Upper lobe of left lung (tissue), 6 donors: ENCODE measurements around the gene YAE1. TPM values are rescaled to one million over a fixed set of nuclear protein-coding genes. Genes with fewer than 3 reads are reported as not detected.

ENCODE experiments used
- ATAC-seq, 2 donors: fragments of 200-7000 bp; cut with Tn5 transposase; one replicate each; pipeline ENCODE4 v1.9.1; 2022; ENCODE audit warnings: mild to moderate bottlenecking in 2 of 2, moderate library complexity in 2 of 2; ENCODE audit not compliant: low FRiP score in 2 of 2
- DNase-seq, 2 donors: peaks; one replicate each; pipeline ENCODE4 v3.0.0-alpha.2; 2019 to 2020
- H3K27ac ChIP-seq, 4 donors: fragments of 200-600 bp; sonication (generic); one replicate each; pipeline ENCODE4 v1.5.1; 2016 to 2019
- H3K27me3 ChIP-seq, 4 donors: fragments of 200-600 bp; sonication (generic); one replicate each; pipeline ENCODE4 v1.5.1; 2017 to 2019
- H3K36me3 ChIP-seq, 4 donors: fragments of 200-600 bp; sonication (generic); one replicate each; pipeline ENCODE4 v1.5.1; 2016 to 2019
- H3K4me1 ChIP-seq, 4 donors: fragments of 200-600 bp; sonication (generic); one replicate each; pipeline ENCODE4 v1.5.1; 2018 to 2019
- H3K4me3 ChIP-seq, 4 donors: fragments of 200-600 bp; sonication (generic); one replicate each; pipeline ENCODE4 v1.5.1; 2017 to 2019; ENCODE audit warnings: mild to moderate bottlenecking in 2 of 4, moderate library complexity in 1 of 4
- H3K9me3 ChIP-seq, 4 donors: fragments of 200-600 bp; sonication (generic); one replicate each; pipeline ENCODE4 v1.5.1; 2018 to 2019
- CTCF ChIP-seq, 6 experiments: fragments of 450-650 bp in 4 of 6; fragments of 200-600 bp in 2 of 6; sonication (generic) in 2 of 6; IDR thresholded peaks; one replicate each; pipeline ENCODE4 v1.5.1; 2016 to 2019; ENCODE audit warnings: antibody characterized with exemption in 6 of 6
- EP300 ChIP-seq, 4 donors: sonication (generic); formaldehyde crosslinking; IDR thresholded peaks; one replicate each; pipeline ENCODE4 v1.5.1; 2017; ENCODE audit warnings: antibody characterized with exemption in 4 of 4, control low read depth in 2 of 4
- POLR2A ChIP-seq, 4 donors: fragments of 450-650 bp; IDR thresholded peaks; one replicate each; pipeline ENCODE4 v1.5.1; 2016 to 2017; ENCODE audit warnings: antibody characterized with exemption in 4 of 4, mild to moderate bottlenecking in 2 of 4
- POLR2AphosphoS5 ChIP-seq, 2 donors: sonication (generic); formaldehyde crosslinking; IDR thresholded peaks; one replicate each; pipeline ENCODE4 v1.5.1; 2017; ENCODE audit warnings: antibody characterized with exemption in 2 of 2
- WGBS, 2 donors: methylation state at CpG; one replicate each; pipeline ENCODE4 v1.1.5; 2017 to 2018; 5-methylcytosine and 5-hydroxymethylcytosine counted together
- total RNA-seq, 6 donors: library from RNA; depleted of rRNA in 4 of 6; stranded (reverse); fragments of >200 nt in 4 of 6; gene quantifications; one replicate each; pipeline versions ENCODE4 v1.1.0 to v1.2.1, GENCODE V29; 2016 to 2021
- donor health status: DM: no; HTN: no; CAD: no; lungs with moderate emphysema.
- donor health status: DM: no; HTN: yes; CAD: no; lungs with severe emphysema.

YAE1 gene
- total RNA-seq, 6 donors from 2014 or later: 1.00 to 21.0 (median 13.2) TPM

- no peak for TF ChIP-seq EP300 (IDR thresholded peaks at IDR 0.05)
- TF ChIP-seq POLR2A (IDR thresholded peaks at IDR 0.05): no peak
- TF ChIP-seq CTCF (IDR thresholded peaks at IDR 0.05): no peak
- no peak for TF ChIP-seq POLR2AphosphoS5 (IDR thresholded peaks at IDR 0.05)
- 92 to 93% methylated on average over 2 of the region's 2 CpGs for WGBS, 2 donors
- ATAC-seq (no peak), DNase-seq (no peak)
- Histone ChIP-seq H3K27ac (no peak overlapping the region), H3K4me3 (no peak overlapping the region), H3K36me3 (peaks cover 0 to 7% (median 0%) of the 10 kb centered on the region in 4 donors), H3K4me1 (peaks cover 0 to 9% (median under 1%) of the 10 kb centered on the region in 4 donors), H3K27me3 (no peaks in the 10 kb centered on the region), H3K9me3 (no peaks in the 10 kb centered on the region)
Measured at GRCh38 chr7:39583539-39583938, 17.3 kb downstream of the YAE1 start.

- TF ChIP-seq POLR2AphosphoS5 (IDR thresholded peaks at IDR 0.05) (no peak), POLR2A (IDR thresholded peaks at IDR 0.05) (no peak), EP300 (IDR thresholded peaks at IDR 0.05) (no peak), CTCF (IDR thresholded peaks at IDR 0.05) (no peak)
- ATAC-seq (no peak), DNase-seq (no peak)
- no peak overlapping the region for H3K4me3 ChIP-seq
- peaks cover 5 to 18% (median 17%) of the 10 kb centered on the region in 4 donors for H3K4me1 ChIP-seq
- no peak overlapping the region for H3K27ac ChIP-seq
- no peaks in the 10 kb centered on the region for H3K36me3 ChIP-seq
- no peaks in the 10 kb centered on the region for H3K27me3 ChIP-seq
- no peaks in the 10 kb centered on the region for H3K9me3 ChIP-seq
Measured at GRCh38 chr7:39587393-39587792, 21.2 kb downstream of the YAE1 start.

- no peak for TF ChIP-seq EP300 (IDR thresholded peaks at IDR 0.05)
- no peak for TF ChIP-seq POLR2AphosphoS5 (IDR thresholded peaks at IDR 0.05)
- no peak for TF ChIP-seq CTCF (IDR thresholded peaks at IDR 0.05)
- no peak for TF ChIP-seq POLR2A (IDR thresholded peaks at IDR 0.05)
- 29 to 40% methylated on average over 5 of the region's 5 CpGs for whole genome bisulfite sequencing, 2 donors
- Histone ChIP-seq H3K4me3 (no peak overlapping the region), H3K27ac (peak overlapping the region in 3 of 4 donors; percentile 6 to 56 (median 32)), H3K4me1 (peaks cover 5 to 18% (median 17%) of the 10 kb centered on the region in 4 donors), H3K36me3 (no peaks in the 10 kb centered on the region), H3K9me3 (no peaks in the 10 kb centered on the region), H3K27me3 (no peaks in the 10 kb centered on the region)
- DNase-seq: no peak
- ATAC-seq: no peak
Measured at GRCh38 chr7:39588416-39588815, 22.2 kb downstream of the YAE1 start.

DNA sequence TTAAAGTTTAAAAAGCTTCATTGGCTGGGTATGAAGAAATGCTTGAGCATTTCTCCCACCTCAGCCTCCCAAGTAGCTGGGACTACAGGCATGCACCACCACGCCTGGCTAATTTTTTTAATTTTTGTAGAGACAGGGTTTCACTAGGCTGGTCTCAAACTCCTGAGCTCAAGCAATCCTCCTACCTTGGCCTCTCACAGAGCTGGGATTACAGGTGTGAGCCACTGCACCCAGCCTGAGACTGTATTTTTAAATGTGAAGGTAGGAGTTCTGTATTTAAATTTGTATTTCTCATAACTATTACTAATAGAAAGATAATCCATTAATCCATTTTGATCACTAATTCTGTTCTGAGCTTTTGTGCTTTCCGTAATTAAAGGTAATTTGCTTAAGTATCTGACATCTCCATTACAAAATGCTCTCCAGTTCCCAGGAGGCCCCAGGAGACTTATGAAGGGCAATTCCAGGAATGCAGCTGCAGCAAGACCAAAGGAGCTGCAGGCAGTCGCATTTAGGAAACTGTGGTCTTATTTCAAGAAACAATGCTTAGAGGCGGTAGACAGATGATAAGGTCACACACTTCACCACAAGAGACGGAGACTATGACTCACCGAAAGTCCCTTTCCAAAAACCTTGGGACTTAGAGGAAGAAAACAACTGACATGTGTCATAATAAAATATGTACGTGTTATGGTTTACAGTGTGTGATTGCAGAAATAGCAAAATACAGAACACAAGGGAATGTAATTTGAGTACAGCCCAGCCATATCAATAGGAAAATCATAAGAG lies 23.3 kb downstream of the YAE1 start:
- peak overlapping the region; percentile 14 to 56 (median 40) for H3K27ac ChIP-seq
- H3K27me3 ChIP-seq: no peaks in the 10 kb centered on the region
- ATAC-seq (peak in 1 of 2 donors; percentile 78), DNase-seq (peak in 1 of 2 donors; percentile 63)
- peaks cover 5 to 18% (median 17%) of the 10 kb centered on the region in 4 donors for H3K4me1 ChIP-seq
- no peaks in the 10 kb centered on the region for H3K9me3 ChIP-seq
- TF ChIP-seq POLR2A (IDR thresholded peaks at IDR 0.05): peak in 1 of 4 donors; percentile 33
- no peak for TF ChIP-seq CTCF (IDR thresholded peaks at IDR 0.05)
- peak; percentile 61 to 77 for TF ChIP-seq POLR2AphosphoS5 (IDR thresholded peaks at IDR 0.05)
- peak in 3 of 4 donors; percentile 16 to 94 (median 59) for TF ChIP-seq EP300 (IDR thresholded peaks at IDR 0.05)
- no peaks in the 10 kb centered on the region for H3K36me3 ChIP-seq
- 22 to 28% methylated on average over 7 of the region's 7 CpGs for WGBS, 2 donors
- no peak overlapping the region for H3K4me3 ChIP-seq
